ENCODE results near the gene HOXB1. TPM values are rescaled to one million over a fixed set of nuclear protein-coding genes. Genes with fewer than 3 reads are reported as not detected.

HOXB1 gene
- total RNA-seq, 2 experiments from 2014 or later = not detected

GRCh38 chr17:48519427-48519826, 11.4 kb downstream of the HOXB1 start:
- intact Hi-C loops (cut with DNase I, micrococcal nuclease) = no loop called here
- no peaks in the 10 kb centered on the region for H3K9me3 ChIP-seq (ENCODE audit: control insufficient read depth in 1 of 2, insufficient read depth in 1 of 2, low read length in 2 of 2)
- ATAC-seq (ENCODE audit: poor library complexity) (no peak), DNase-seq (no peak)
- ChIA-PET POLR2A (no interaction called here), CTCF (no interaction called here)
- Mint-ChIP-seq H3K36me3 (ENCODE audit: low read depth) (no peaks in the 10 kb centered on the region), H3K4me1 (ENCODE audit: low read depth) (no peaks in the 10 kb centered on the region), H3K9me3 (no peaks in the 10 kb centered on the region), H3K27ac (no peak overlapping the region), H3K4me3 (no peak overlapping the region), H3K27me3 (peaks cover 73% of the 10 kb centered on the region)
- peaks cover 4 to 16% of the 10 kb centered on the region in 2 experiments for H3K27me3 ChIP-seq (ENCODE audit: control insufficient read depth in 1 of 2, insufficient read depth in 2 of 2, low read length in 2 of 2)
- H3K4me1 ChIP-seq (ENCODE audit: insufficient read depth, low read length) = no peaks in the 10 kb centered on the region
- no peak overlapping the region for H3K27ac ChIP-seq (ENCODE audit: low read depth in 1 of 2, low read length in 2 of 2)
- no peak for TF ChIP-seq CTCF (IDR thresholded peaks at IDR 0.05)
- H3K36me3 ChIP-seq (ENCODE audit: insufficient read depth, low read length) = no peaks in the 10 kb centered on the region
- H3K4me3 ChIP-seq (ENCODE audit: low read length) = no peak overlapping the region

- Histone ChIP-seq H3K4me1 (ENCODE audit: insufficient read depth, low read length) (peaks cover 18% of the 10 kb centered on the region), H3K9me3 (ENCODE audit: control insufficient read depth in 1 of 2, insufficient read depth in 1 of 2, low read length in 2 of 2) (no peaks in the 10 kb centered on the region), H3K4me3 (ENCODE audit: low read length) (no peak overlapping the region), H3K36me3 (ENCODE audit: insufficient read depth, low read length) (no peaks in the 10 kb centered on the region), H3K27ac (ENCODE audit: low read depth in 1 of 2, low read length in 2 of 2) (no peak overlapping the region), H3K27me3 (ENCODE audit: control insufficient read depth in 1 of 2, insufficient read depth in 2 of 2, low read length in 2 of 2) (peaks cover 2 to 7% of the 10 kb centered on the region in 2 experiments)
- TF ChIP-seq CTCF (IDR thresholded peaks at IDR 0.05) = no peak
- no peaks in the 10 kb centered on the region for H3K36me3 Mint-ChIP-seq (ENCODE audit: low read depth)
- no peaks in the 10 kb centered on the region for H3K4me1 Mint-ChIP-seq (ENCODE audit: low read depth)
- H3K4me3 Mint-ChIP-seq = no peak overlapping the region
- POLR2A ChIA-PET = no interaction called here
- no peak for DNase-seq
- no peak for ATAC-seq (ENCODE audit: poor library complexity)
- H3K27me3 Mint-ChIP-seq = peaks cover 73% of the 10 kb centered on the region
- H3K9me3 Mint-ChIP-seq = no peaks in the 10 kb centered on the region
- CTCF ChIA-PET = no interaction called here
- no peak overlapping the region for H3K27ac Mint-ChIP-seq
- intact Hi-C loops (cut with DNase I, micrococcal nuclease) = loop anchor here in 1 of 2 experiments (2.0 kb wide), 1 partner anchor 19 kb away; no protein-coding TSS in a partner anchor
Measured at GRCh38 chr17:48517478-48517877, 13.3 kb downstream of the HOXB1 start.

- no peak overlapping the region for H3K27ac Mint-ChIP-seq
- DNase-seq (no peak), ATAC-seq (ENCODE audit: poor library complexity) (no peak)
- H3K36me3 ChIP-seq (ENCODE audit: insufficient read depth, low read length) = no peaks in the 10 kb centered on the region
- TF ChIP-seq CTCF (IDR thresholded peaks at IDR 0.05) = no peak
- ChIA-PET CTCF (interaction anchor here (0.7 kb wide), 2 partner anchors 17 to 409 kb away, joined by 3 read pairs; no protein-coding TSS in a partner anchor), POLR2A (no interaction called here)
- H3K4me1 Mint-ChIP-seq (ENCODE audit: low read depth) = peaks cover 6% of the 10 kb centered on the region
- intact Hi-C loops (cut with DNase I, micrococcal nuclease) = loop anchor here in 1 of 2 experiments (2.0 kb wide), 1 partner anchor 17 kb away; no protein-coding TSS in a partner anchor
- H3K36me3 Mint-ChIP-seq (ENCODE audit: low read depth) = no peaks in the 10 kb centered on the region
- H3K4me3 ChIP-seq (ENCODE audit: low read length) = no peak overlapping the region
- H3K27me3 ChIP-seq (ENCODE audit: control insufficient read depth in 1 of 2, insufficient read depth in 2 of 2, low read length in 2 of 2) = peaks cover 2 to 7% of the 10 kb centered on the region in 2 experiments
- H3K27me3 Mint-ChIP-seq = peaks cover 69% of the 10 kb centered on the region
- no peak overlapping the region for H3K27ac ChIP-seq (ENCODE audit: low read depth in 1 of 2, low read length in 2 of 2)
- H3K4me1 ChIP-seq (ENCODE audit: insufficient read depth, low read length) = peaks cover 25% of the 10 kb centered on the region
- H3K4me3 Mint-ChIP-seq = no peak overlapping the region
- H3K9me3 Mint-ChIP-seq = no peaks in the 10 kb centered on the region
- no peaks in the 10 kb centered on the region for H3K9me3 ChIP-seq (ENCODE audit: control insufficient read depth in 1 of 2, insufficient read depth in 1 of 2, low read length in 2 of 2)
Measured at GRCh38 chr17:48515925-48516900, 14.6 kb downstream of the HOXB1 start.

All from CD4-positive, alpha-beta T cell (primary cell).